Liver (tissue), 3 donors: ENCODE data around the gene ZFYVE9.

Experiments used
- FOXA1 ChIP-seq: IDR thresholded peaks from 2 replicates; pipeline ENCODE4 v1.6.1; 2016; ENCODE audit warnings: antibody characterized with exemption
- GABPA ChIP-seq, 2 donors: IDR thresholded peaks in 1 of 2; conservative IDR thresholded peaks in 1 of 2; 2 replicates each; pipeline ENCODE4 v1.6.1; 2016; ENCODE audit warnings: antibody characterized with exemption in 2 of 2, mild to moderate bottlenecking in 1 of 2, moderate library complexity in 1 of 2
- JUND ChIP-seq, 2 donors: IDR thresholded peaks; 2 replicates each; pipeline ENCODE4 v1.6.1; 2016; ENCODE audit warnings: antibody characterized with exemption in 2 of 2
- RAD21 ChIP-seq, 2 donors: IDR thresholded peaks; 2 replicates each; pipeline ENCODE4 v1.6.1; 2016; ENCODE audit warnings: antibody characterized with exemption in 2 of 2, mild to moderate bottlenecking in 2 of 2
- RXRA ChIP-seq, 2 donors: IDR thresholded peaks; 2 replicates each; pipeline ENCODE4 v1.6.1; 2017 to 2018; ENCODE audit warnings: antibody characterized with exemption in 2 of 2, mild to moderate bottlenecking in 1 of 2
- SP1 ChIP-seq: IDR thresholded peaks from 2 replicates; pipeline ENCODE4 v1.6.1; 2018; ENCODE audit warnings: antibody characterized with exemption, mild to moderate bottlenecking
- TAF1 ChIP-seq: conservative IDR thresholded peaks from 2 replicates; pipeline ENCODE4 v1.6.1; 2016; ENCODE audit warnings: antibody characterized with exemption, mild to moderate bottlenecking
- YY1 ChIP-seq: IDR thresholded peaks from 2 replicates; pipeline ENCODE4 v1.6.1; 2016; ENCODE audit warnings: antibody characterized with exemption, mild to moderate bottlenecking
- TF ChIP-seq, protein P1 (sequence below): fragments of 150-350 bp; IDR thresholded peaks from 2 replicates; pipeline ENCODE4 v1.5.1; 2017; ENCODE audit warnings: improper control_type of control experiment, low read depth, low read length; ENCODE audit not compliant: missing input control
- TF ChIP-seq, protein P2 (sequence below): IDR thresholded peaks from 2 replicates; pipeline ENCODE4 v1.6.1; 2016; ENCODE audit warnings: antibody characterized with exemption, mild to moderate bottlenecking
- TF ChIP-seq, protein P3 (sequence below): IDR thresholded peaks from 2 replicates; pipeline ENCODE4 v1.6.1; 2016; ENCODE audit warnings: antibody characterized with exemption
- TF ChIP-seq, protein P4 (sequence below): IDR thresholded peaks from 2 replicates; pipeline ENCODE4 v1.6.1; 2016; ENCODE audit warnings: antibody characterized with exemption
- TF ChIP-seq, protein P5 (sequence below): IDR thresholded peaks from 2 replicates; pipeline ENCODE4 v1.6.1; 2016; ENCODE audit warnings: antibody characterized with exemption
- donor health status: healthy.
- donor health status: healthy.

DNA sequence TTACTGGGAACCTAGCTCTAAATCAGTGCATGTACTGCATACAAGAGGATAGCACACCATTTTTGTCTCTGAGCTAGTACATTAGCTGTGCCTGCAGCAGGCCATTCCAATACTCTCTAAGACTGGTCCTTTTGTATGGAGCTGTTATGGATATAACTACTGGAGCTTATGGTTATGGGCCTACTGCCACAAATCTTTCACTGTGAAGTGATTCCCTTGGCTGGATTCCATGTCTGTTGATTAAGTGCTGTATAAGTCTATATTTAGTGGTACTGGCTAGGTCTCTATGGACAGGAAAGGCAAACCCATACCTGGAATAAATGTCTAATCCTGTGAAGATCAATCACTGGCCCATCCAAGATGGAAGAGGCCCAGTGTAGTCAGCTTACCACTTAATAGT lies 12.0 kb downstream of the ZFYVE9 start:
- TF ChIP-seq, protein P1, sequence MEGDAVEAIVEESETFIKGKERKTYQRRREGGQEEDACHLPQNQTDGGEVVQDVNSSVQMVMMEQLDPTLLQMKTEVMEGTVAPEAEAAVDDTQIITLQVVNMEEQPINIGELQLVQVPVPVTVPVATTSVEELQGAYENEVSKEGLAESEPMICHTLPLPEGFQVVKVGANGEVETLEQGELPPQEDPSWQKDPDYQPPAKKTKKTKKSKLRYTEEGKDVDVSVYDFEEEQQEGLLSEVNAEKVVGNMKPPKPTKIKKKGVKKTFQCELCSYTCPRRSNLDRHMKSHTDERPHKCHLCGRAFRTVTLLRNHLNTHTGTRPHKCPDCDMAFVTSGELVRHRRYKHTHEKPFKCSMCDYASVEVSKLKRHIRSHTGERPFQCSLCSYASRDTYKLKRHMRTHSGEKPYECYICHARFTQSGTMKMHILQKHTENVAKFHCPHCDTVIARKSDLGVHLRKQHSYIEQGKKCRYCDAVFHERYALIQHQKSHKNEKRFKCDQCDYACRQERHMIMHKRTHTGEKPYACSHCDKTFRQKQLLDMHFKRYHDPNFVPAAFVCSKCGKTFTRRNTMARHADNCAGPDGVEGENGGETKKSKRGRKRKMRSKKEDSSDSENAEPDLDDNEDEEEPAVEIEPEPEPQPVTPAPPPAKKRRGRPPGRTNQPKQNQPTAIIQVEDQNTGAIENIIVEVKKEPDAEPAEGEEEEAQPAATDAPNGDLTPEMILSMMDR: no peak
- TF ChIP-seq GABPA (IDR thresholded peaks at IDR 0.05 in 1 of 2, conservative IDR thresholded peaks at IDR 0.05 in 1 of 2) (no peak), RAD21 (IDR thresholded peaks at IDR 0.05) (no peak), RXRA (IDR thresholded peaks at IDR 0.05) (no peak), FOXA1 (no peak), JUND (IDR thresholded peaks at IDR 0.05) (no peak), TAF1 (no peak), SP1 (no peak), YY1 (no peak)
- TF ChIP-seq, protein P2, sequence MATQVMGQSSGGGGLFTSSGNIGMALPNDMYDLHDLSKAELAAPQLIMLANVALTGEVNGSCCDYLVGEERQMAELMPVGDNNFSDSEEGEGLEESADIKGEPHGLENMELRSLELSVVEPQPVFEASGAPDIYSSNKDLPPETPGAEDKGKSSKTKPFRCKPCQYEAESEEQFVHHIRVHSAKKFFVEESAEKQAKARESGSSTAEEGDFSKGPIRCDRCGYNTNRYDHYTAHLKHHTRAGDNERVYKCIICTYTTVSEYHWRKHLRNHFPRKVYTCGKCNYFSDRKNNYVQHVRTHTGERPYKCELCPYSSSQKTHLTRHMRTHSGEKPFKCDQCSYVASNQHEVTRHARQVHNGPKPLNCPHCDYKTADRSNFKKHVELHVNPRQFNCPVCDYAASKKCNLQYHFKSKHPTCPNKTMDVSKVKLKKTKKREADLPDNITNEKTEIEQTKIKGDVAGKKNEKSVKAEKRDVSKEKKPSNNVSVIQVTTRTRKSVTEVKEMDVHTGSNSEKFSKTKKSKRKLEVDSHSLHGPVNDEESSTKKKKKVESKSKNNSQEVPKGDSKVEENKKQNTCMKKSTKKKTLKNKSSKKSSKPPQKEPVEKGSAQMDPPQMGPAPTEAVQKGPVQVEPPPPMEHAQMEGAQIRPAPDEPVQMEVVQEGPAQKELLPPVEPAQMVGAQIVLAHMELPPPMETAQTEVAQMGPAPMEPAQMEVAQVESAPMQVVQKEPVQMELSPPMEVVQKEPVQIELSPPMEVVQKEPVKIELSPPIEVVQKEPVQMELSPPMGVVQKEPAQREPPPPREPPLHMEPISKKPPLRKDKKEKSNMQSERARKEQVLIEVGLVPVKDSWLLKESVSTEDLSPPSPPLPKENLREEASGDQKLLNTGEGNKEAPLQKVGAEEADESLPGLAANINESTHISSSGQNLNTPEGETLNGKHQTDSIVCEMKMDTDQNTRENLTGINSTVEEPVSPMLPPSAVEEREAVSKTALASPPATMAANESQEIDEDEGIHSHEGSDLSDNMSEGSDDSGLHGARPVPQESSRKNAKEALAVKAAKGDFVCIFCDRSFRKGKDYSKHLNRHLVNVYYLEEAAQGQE: no peak
- TF ChIP-seq, protein P3, sequence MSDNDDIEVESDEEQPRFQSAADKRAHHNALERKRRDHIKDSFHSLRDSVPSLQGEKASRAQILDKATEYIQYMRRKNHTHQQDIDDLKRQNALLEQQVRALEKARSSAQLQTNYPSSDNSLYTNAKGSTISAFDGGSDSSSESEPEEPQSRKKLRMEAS: no peak
- TF ChIP-seq, protein P4, sequence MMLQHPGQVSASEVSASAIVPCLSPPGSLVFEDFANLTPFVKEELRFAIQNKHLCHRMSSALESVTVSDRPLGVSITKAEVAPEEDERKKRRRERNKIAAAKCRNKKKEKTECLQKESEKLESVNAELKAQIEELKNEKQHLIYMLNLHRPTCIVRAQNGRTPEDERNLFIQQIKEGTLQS: no peak
- TF ChIP-seq, protein P5, sequence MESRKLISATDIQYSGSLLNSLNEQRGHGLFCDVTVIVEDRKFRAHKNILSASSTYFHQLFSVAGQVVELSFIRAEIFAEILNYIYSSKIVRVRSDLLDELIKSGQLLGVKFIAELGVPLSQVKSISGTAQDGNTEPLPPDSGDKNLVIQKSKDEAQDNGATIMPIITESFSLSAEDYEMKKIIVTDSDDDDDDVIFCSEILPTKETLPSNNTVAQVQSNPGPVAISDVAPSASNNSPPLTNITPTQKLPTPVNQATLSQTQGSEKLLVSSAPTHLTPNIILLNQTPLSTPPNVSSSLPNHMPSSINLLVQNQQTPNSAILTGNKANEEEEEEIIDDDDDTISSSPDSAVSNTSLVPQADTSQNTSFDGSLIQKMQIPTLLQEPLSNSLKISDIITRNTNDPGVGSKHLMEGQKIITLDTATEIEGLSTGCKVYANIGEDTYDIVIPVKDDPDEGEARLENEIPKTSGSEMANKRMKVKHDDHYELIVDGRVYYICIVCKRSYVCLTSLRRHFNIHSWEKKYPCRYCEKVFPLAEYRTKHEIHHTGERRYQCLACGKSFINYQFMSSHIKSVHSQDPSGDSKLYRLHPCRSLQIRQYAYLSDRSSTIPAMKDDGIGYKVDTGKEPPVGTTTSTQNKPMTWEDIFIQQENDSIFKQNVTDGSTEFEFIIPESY: no peak
